ENCODE results near the gene CLEC1A. TPM values are rescaled to one million over a fixed set of nuclear protein-coding genes. Genes with fewer than 3 reads are reported as not detected.

The CLEC1A gene
- total RNA-seq, 1 experiment from 2014 or later: not detected

- TF ChIP-seq ZNF274 (IDR thresholded peaks at IDR 0.05; ENCODE audit: low read depth, low read length): no peak
Observed at GRCh38 chr12:10136637-10137205, 37.9 kb upstream of the CLEC1A start (continued).

GRCh38 chr12:10135126-10135525, 36.3 kb upstream of the CLEC1A start:
- Histone ChIP-seq H3K9ac (ENCODE audit: low read length) (no peak overlapping the region), H3K27me3 (ENCODE audit: insufficient read depth, low read length) (peaks cover 3% of the 10 kb centered on the region; the same call in 1 of the 2 replicates), H4K20me1 (ENCODE audit: insufficient read depth) (no peaks in the 10 kb centered on the region), H3K4me3 (replicated peaks in 1 of 2; ENCODE audit: low read depth in 1 of 2, low read length in 2 of 2) (no peak overlapping the region), H3K9me3 (ENCODE audit: control insufficient read depth in 1 of 2, insufficient read depth in 1 of 2, low read depth in 1 of 2, low read length in 2 of 2) (no peaks in the 10 kb centered on the region), H3K4me2 (ENCODE audit: low read length) (no peak overlapping the region), H3K9me2 (ENCODE audit: insufficient read depth) (no peaks in the 10 kb centered on the region), H3K79me2 (ENCODE audit: insufficient read depth, low read length) (no peaks in the 10 kb centered on the region), H3K27ac (ENCODE audit: low read depth, low read length) (no peak overlapping the region), H3K36me3 (ENCODE audit: control insufficient read depth in 1 of 2, insufficient read depth in 2 of 2, low read length in 2 of 2) (no peaks in the 10 kb centered on the region), H3K4me1 (ENCODE audit: control insufficient read depth in 1 of 2, insufficient read depth in 2 of 2, low read length in 2 of 2) (peaks cover 0 to 3% of the 10 kb centered on the region in 2 experiments; a peak in 1 of 4 replicates), H2AFZ (ENCODE audit: low read depth, low read length, poor library complexity, severe bottlenecking) (no peak overlapping the region)
- ATAC-seq (no peak), DNase-seq (ENCODE audit: low read depth, low spot score) (no peak)
- POLR2A ChIA-PET: no interaction called here
- BruUV-seq (replicated peaks): no TSS peak
- RAD21 ChIA-PET (ENCODE audit: low non-redundant PET in 1 of 2, low total read pairs in 2 of 2, uncharacterized antibody in 2 of 2, unreplicated experiment in 2 of 2): no interaction called here
- intact Hi-C loops (cut with micrococcal nuclease): no loop called here
- CTCF ChIA-PET: interaction anchor here (0.9 to 2.2 kb wide), 2 partner anchors 384 to 386 kb away, joined by 4 to 7 read pairs; no protein-coding TSS in a partner anchor
- no peak for TF ChIP-seq SRF (IDR thresholded peaks at IDR 0.05; ENCODE audit: low read depth)
- no peak for TF ChIP-seq EGR1 (IDR thresholded peaks at IDR 0.05; ENCODE audit: low read depth)
- no peak for TF ChIP-seq RAD21 (IDR thresholded peaks at IDR 0.05; ENCODE audit: low read depth)
- TF ChIP-seq YY1 (IDR thresholded peaks at IDR 0.05; ENCODE audit: extremely low read depth, insufficient replicate concordance, low read depth, low read length): no peak
- TF ChIP-seq FOSL1 (IDR thresholded peaks at IDR 0.05; ENCODE audit: low read depth): no peak
- no peak for TF ChIP-seq ZNF274 (IDR thresholded peaks at IDR 0.05; ENCODE audit: low read depth, low read length)
- no peak for TF ChIP-seq ZBTB33 (IDR thresholded peaks at IDR 0.05; ENCODE audit: extremely low read depth, insufficient replicate concordance, low read length)
- TF ChIP-seq SIN3A (IDR thresholded peaks at IDR 0.05; ENCODE audit: low read depth): no peak
- TF ChIP-seq TCF7L2 (IDR thresholded peaks at IDR 0.05; ENCODE audit: borderline replicate concordance, extremely low read depth, insufficient read depth, insufficient read length): no peak
- TF ChIP-seq CEBPB (IDR thresholded peaks at IDR 0.05; ENCODE audit: low read depth): no peak
- TF ChIP-seq POLR2A (IDR thresholded peaks at IDR 0.05; ENCODE audit: borderline replicate concordance, extremely low read depth, insufficient read depth, insufficient read length): no peak
- TF ChIP-seq, protein P1, sequence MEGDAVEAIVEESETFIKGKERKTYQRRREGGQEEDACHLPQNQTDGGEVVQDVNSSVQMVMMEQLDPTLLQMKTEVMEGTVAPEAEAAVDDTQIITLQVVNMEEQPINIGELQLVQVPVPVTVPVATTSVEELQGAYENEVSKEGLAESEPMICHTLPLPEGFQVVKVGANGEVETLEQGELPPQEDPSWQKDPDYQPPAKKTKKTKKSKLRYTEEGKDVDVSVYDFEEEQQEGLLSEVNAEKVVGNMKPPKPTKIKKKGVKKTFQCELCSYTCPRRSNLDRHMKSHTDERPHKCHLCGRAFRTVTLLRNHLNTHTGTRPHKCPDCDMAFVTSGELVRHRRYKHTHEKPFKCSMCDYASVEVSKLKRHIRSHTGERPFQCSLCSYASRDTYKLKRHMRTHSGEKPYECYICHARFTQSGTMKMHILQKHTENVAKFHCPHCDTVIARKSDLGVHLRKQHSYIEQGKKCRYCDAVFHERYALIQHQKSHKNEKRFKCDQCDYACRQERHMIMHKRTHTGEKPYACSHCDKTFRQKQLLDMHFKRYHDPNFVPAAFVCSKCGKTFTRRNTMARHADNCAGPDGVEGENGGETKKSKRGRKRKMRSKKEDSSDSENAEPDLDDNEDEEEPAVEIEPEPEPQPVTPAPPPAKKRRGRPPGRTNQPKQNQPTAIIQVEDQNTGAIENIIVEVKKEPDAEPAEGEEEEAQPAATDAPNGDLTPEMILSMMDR (IDR thresholded peaks at IDR 0.05 in 2 of 3, conservative IDR thresholded peaks at IDR 0.05 in 1 of 3; ENCODE audit: borderline replicate concordance in 1 of 3, insufficient read depth in 1 of 3, low read depth in 2 of 3, low read length in 2 of 3): no peak
- no peak for TF ChIP-seq EZH2phosphoT487 (IDR thresholded peaks at IDR 0.05; ENCODE audit: borderline replicate concordance)
- TF ChIP-seq ZFX (IDR thresholded peaks at IDR 0.05): no peak
- TF ChIP-seq JUND (IDR thresholded peaks at IDR 0.05): no peak
- TF ChIP-seq, protein P2, sequence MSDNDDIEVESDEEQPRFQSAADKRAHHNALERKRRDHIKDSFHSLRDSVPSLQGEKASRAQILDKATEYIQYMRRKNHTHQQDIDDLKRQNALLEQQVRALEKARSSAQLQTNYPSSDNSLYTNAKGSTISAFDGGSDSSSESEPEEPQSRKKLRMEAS (IDR thresholded peaks at IDR 0.05): no peak
- TF ChIP-seq SP1 (IDR thresholded peaks at IDR 0.05; ENCODE audit: low read depth): no peak
- TF ChIP-seq ATF3 (IDR thresholded peaks at IDR 0.05): no peak
